Measurements from ENCODE around the gene SLC6A19. TPM values are rescaled to one million over a fixed set of nuclear protein-coding genes. Genes with fewer than 3 reads are reported as not detected.

SLC6A19 gene
- total and polyA plus RNA-seq, 2 of the 13 experiments (the other 11 are each of a cell fraction or from before 2014, with no cell fraction given) = 0.02 TPM; not detected in 1

GRCh38 chr5:1183424-1184162, 17.8 kb upstream of the SLC6A19 start (continued):
- 0 out of 2 replicates have a peak, but pooled peaks have one; percentile 23 for TF ChIP-seq ZNF563 (CRISPR knock-in tag; IDR thresholded peaks at IDR 0.05)

GRCh38 chr5:1184163-1184470, 17.3 kb upstream of the SLC6A19 start:
- Histone ChIP-seq H3K4me2 (ENCODE audit: low read depth, low read length) (peak overlapping the region; percentile 91), H2AFZ (ENCODE audit: low read length) (no peak overlapping the region), H3K9ac (ENCODE audit: insufficient read depth, low read depth, low read length) (peak overlapping the region; percentile 83), H3K27me3 (ENCODE audit: control insufficient read depth in 1 of 2, insufficient read depth in 2 of 2, low read length in 2 of 2) (no peaks in the 10 kb centered on the region; a peak in 1 of 5 replicates), H3K27ac (ENCODE audit: extremely low read length, insufficient read depth, low read length) (peak overlapping the region; percentile 99), H4K20me1 (ENCODE audit: insufficient read depth, low read length) (no peaks in the 10 kb centered on the region), H3K4me3 (replicated peaks in 1 of 3; ENCODE audit: insufficient read depth in 1 of 3, low read depth in 2 of 3, low read length in 3 of 3) (no peak overlapping the region), H3K79me2 (ENCODE audit: insufficient read depth, low read length) (no peaks in the 10 kb centered on the region), H3K36me3 (replicated peaks in 1 of 2; ENCODE audit: control insufficient read depth in 1 of 2, insufficient read depth in 2 of 2, low read length in 2 of 2) (no peaks in the 10 kb centered on the region), H3K9me3 (ENCODE audit: low read length) (no peaks in the 10 kb centered on the region), H3K4me1 (ENCODE audit: insufficient read depth, low read length) (peaks cover 89% of the 10 kb centered on the region)
- no peak for TF ChIP-seq KLF9 (CRISPR knock-in tag; IDR thresholded peaks at IDR 0.05; ENCODE audit: low read depth)
- no peak for TF ChIP-seq ZNF33B (CRISPR knock-in tag; IDR thresholded peaks at IDR 0.05)
- intact Hi-C loops (cut with micrococcal nuclease; ENCODE audit: unreplicated experiment) (no loop called here), in situ Hi-C loops (cut with HindIII; ENCODE audit: extremely low pct_ligation_motif_present, low pct_unique_long_range_greater_than_20kb) (no loop called here)
- ATAC-seq = no peak
- CTCF ChIA-PET (ENCODE audit: low intra/inter-chr PET ratio, low total read pairs) = no interaction called here
- DNase-seq (ENCODE audit: low spot score) = no peak
- POLR2A ChIA-PET = interaction anchor here (0.9 to 3.6 kb wide), 7 partner anchors 10 to 78 kb away, joined by 6 to 47 read pairs (median 14); partner anchors contain the start of gene SLC6A19
- 92% methylated on average over 7 of the region's 8 CpGs for WGBS (ENCODE audit: low lambda C conversion rate)
- BruUV-seq (replicated peaks) = no TSS peak
- no peak for FAIRE-seq

DNA sequence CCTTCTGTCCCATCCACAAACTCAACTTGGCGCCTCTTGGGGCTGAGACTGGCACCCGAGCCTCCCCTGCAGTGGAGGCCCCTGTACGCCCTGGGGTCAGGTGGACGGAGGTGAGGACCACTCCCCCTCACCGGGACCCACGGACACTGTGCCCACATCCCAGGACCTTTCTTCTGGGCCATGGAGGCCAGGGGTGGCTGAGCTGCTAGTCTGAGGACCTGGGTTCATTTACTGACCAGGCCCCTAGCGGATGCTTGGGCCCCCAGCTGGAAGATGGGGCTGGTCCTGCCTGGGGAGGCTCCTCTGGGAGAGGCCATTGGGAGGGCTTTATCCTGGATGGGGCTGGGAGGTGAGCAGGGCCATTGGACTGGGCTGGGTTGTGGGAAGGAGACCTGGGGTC, 16.9 kb upstream of the SLC6A19 start:
- no TSS peak for BruUV-seq (replicated peaks)

More for the DNA sequence above, 16.9 kb upstream of the SLC6A19 start:
- in situ Hi-C loops (cut with HindIII; ENCODE audit: extremely low pct_ligation_motif_present, low pct_unique_long_range_greater_than_20kb) (no loop called here), intact Hi-C loops (cut with micrococcal nuclease; ENCODE audit: unreplicated experiment) (no loop called here)
- Histone ChIP-seq H2AFZ (ENCODE audit: low read length) (no peak overlapping the region), H3K4me3 (replicated peaks in 1 of 3; ENCODE audit: insufficient read depth in 1 of 3, low read depth in 2 of 3, low read length in 3 of 3) (no peak overlapping the region), H3K4me2 (ENCODE audit: low read depth, low read length) (no peak overlapping the region), H3K4me1 (ENCODE audit: insufficient read depth, low read length) (peaks cover 89% of the 10 kb centered on the region), H3K9me3 (ENCODE audit: low read length) (no peaks in the 10 kb centered on the region), H4K20me1 (ENCODE audit: insufficient read depth, low read length) (no peaks in the 10 kb centered on the region), H3K27ac (ENCODE audit: extremely low read length, insufficient read depth, low read length) (peak overlapping the region; percentile 99), H3K36me3 (replicated peaks in 1 of 2; ENCODE audit: control insufficient read depth in 1 of 2, insufficient read depth in 2 of 2, low read length in 2 of 2) (no peaks in the 10 kb centered on the region), H3K27me3 (ENCODE audit: control insufficient read depth in 1 of 2, insufficient read depth in 2 of 2, low read length in 2 of 2) (no peaks in the 10 kb centered on the region; a peak in 1 of 5 replicates), H3K79me2 (ENCODE audit: insufficient read depth, low read length) (no peaks in the 10 kb centered on the region), H3K9ac (ENCODE audit: insufficient read depth, low read depth, low read length) (no peak overlapping the region)
- ChIA-PET CTCF (ENCODE audit: low intra/inter-chr PET ratio, low total read pairs) (no interaction called here), POLR2A (interaction anchor here (1.5 to 3.6 kb wide), 5 partner anchors 11 to 78 kb away, joined by 7 to 47 read pairs (median 14); partner anchors contain the start of gene SLC6A19)
- FAIRE-seq = no peak
- no peak for ATAC-seq
- WGBS (ENCODE audit: low lambda C conversion rate) = no CpG with 5 or more reads among the region's 7 CpGs
- DNase-seq (ENCODE audit: low spot score) = no peak
- TF ChIP-seq TAF1 (CRISPR knock-in tag; IDR thresholded peaks at IDR 0.05) = 0 out of 2 replicates have a peak, but pooled peaks have one; percentile 15
- TF ChIP-seq SRF (IDR thresholded peaks at IDR 0.05; ENCODE audit: low read depth, low read length) = no peak
- 0 out of 2 replicates have a peak, but pooled peaks have one; percentile 13 for TF ChIP-seq PATZ1 (CRISPR knock-in tag; IDR thresholded peaks at IDR 0.05)

Measured in HepG2 (cell line).